Ishikawa (cell line): ENCODE measurements around the gene CEP350.

Experiments
- CEBPB ChIP-seq: IDR thresholded peaks from 2 replicates; pipeline ENCODE4 v1.6.1; 2012
- CREB1 ChIP-seq: IDR thresholded peaks from 2 replicates; pipeline ENCODE4 v1.6.1; 2012; ENCODE audit warnings: low read depth
- EGR1 ChIP-seq: IDR thresholded peaks from 2 replicates; pipeline ENCODE4 v1.6.1; 2012
- TAF1 ChIP-seq: IDR thresholded peaks from 2 replicates; pipeline ENCODE4 v1.6.1; 2012; ENCODE audit warnings: low read depth, mild to moderate bottlenecking
- TCF12 ChIP-seq: IDR thresholded peaks from 2 replicates; pipeline ENCODE4 v1.6.1; 2012; ENCODE audit warnings: low read depth
- TEAD4 ChIP-seq: IDR thresholded peaks from 2 replicates; pipeline ENCODE4 v1.6.1; 2012

- TF ChIP-seq CREB1: no peak
- TF ChIP-seq TAF1: no peak
- TF ChIP-seq EGR1: no peak
- no peak for TF ChIP-seq TCF12
- no peak for TF ChIP-seq TEAD4
- TF ChIP-seq CEBPB: no peak
These were observed 200.6 kb downstream of the CEP350 start for GRCh38 chr1:180155182-180155682.
